Measurements from ENCODE around the gene CNIH2.

The CNIH2 gene

DNA sequence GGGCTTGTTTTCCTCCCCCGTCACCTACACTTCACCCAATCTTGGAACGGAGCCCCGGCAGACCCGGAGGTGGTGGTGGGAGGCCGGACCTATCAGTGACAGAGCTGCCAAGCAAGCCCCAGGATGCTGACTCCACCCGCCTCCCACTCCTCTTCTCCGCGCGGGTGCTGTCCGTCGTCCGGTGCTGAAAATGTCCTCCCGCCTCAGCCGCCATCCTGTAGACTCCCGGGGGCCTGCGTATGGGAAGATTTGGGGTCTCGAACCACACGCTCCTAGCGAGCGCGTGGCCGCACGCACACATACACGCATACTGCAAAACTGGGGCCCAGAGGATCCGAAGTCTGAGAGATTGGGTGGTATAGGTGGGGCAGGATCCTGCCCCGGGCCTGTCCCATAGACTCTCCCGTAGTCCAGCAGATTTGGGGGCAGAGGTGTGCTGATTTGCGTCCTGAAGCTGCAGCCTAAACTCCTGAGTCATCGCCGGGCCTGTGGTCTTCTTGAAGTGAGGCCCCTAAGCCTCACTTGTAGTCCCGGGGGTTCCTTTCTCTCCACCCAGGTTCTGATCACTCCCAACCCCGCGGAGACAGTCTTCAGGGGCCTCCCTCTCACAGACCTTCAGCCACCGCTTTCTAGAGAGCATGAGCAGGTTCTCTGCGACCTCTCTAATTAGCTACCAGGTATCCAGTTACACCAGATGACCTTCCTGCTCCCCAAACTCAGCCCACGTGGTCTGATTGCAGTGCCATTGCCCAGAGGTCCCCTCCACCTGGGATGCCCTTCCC lies 11.8 kb downstream of the CNIH2 start:
- peak; percentile 70 for DNase-seq (ENCODE audit: extremely low spot score)
- TF ChIP-seq FOXA1 (IDR thresholded peaks at IDR 0.05), result no peak
- peak; percentile 81 for TF ChIP-seq L3MBTL2 (conservative IDR thresholded peaks at IDR 0.05)
- POLR2A ChIA-PET, result interaction anchor here (0.6 to 4.3 kb wide), 31 partner anchors 9 to 1177 kb away, joined by 3 to 36 read pairs (median 5); partner anchors contain the start of genes B4GAT1, CNIH2, DPP3 and MRPL11
- CTCF ChIA-PET, result interaction anchor here (0.6 to 2.6 kb wide), 9 partner anchors 7 to 95 kb away, joined by 3 to 11 read pairs (median 4); no protein-coding TSS in a partner anchor

DNA sequence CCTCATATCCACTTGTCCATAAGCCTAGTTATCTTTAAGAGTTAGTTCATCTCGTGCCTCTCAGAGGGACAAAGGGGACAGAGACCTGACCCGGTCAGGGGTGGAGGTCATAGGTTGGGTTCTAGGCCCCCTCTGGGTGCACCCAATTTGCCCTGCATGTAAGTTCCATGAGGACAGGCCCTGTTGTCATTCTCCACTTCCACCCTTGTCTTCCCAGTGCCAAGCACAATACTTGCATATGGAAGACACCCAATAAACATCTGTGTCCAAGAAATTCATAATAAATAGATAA lies 12.3 kb downstream of the CNIH2 start:
- ChIA-PET POLR2A (interaction anchor here (1.7 to 4.3 kb wide), 4 partner anchors 10 to 56 kb away, joined by 8 to 36 read pairs (median 18); partner anchors contain the start of gene RAB1B), CTCF (interaction anchor here (0.6 to 2.6 kb wide), 5 partner anchors 8 to 94 kb away, joined by 3 to 11 read pairs (median 4); no protein-coding TSS in a partner anchor)
- no peak for DNase-seq (ENCODE audit: extremely low spot score)
- no peak for TF ChIP-seq PKNOX1 (IDR thresholded peaks at IDR 0.05)
- TF ChIP-seq NFRKB (IDR thresholded peaks at IDR 0.05), result no peak
- TF ChIP-seq FOXM1 (IDR thresholded peaks at IDR 0.05; ENCODE audit: borderline replicate concordance), result no peak
- no peak for TF ChIP-seq ARNT (IDR thresholded peaks at IDR 0.05)
- TF ChIP-seq HDGF (IDR thresholded peaks at IDR 0.05; ENCODE audit: borderline replicate concordance), result no peak
- TF ChIP-seq ZNF384 (IDR thresholded peaks at IDR 0.05), result no peak
- TF ChIP-seq CTBP1 (IDR thresholded peaks at IDR 0.05; ENCODE audit: borderline replicate concordance), result no peak
- no peak for TF ChIP-seq FOXK2 (IDR thresholded peaks at IDR 0.05)
- no peak for TF ChIP-seq SP1 (IDR thresholded peaks at IDR 0.05)
- no peak for TF ChIP-seq LEF1 (IDR thresholded peaks at IDR 0.05; ENCODE audit: borderline replicate concordance)
- no peak for TF ChIP-seq FOXA1 (IDR thresholded peaks at IDR 0.05)
- TF ChIP-seq BHLHE40 (IDR thresholded peaks at IDR 0.05; ENCODE audit: borderline replicate concordance), result no peak
- no peak for TF ChIP-seq TARDBP (IDR thresholded peaks at IDR 0.05)
- no peak for TF ChIP-seq L3MBTL2 (conservative IDR thresholded peaks at IDR 0.05)
- TF ChIP-seq ELF4 (IDR thresholded peaks at IDR 0.05), result no peak
- no peak for TF ChIP-seq SUZ12 (IDR thresholded peaks at IDR 0.05)

GRCh38 chr11:66291303-66291705 lies 13.3 kb downstream of the CNIH2 start:
- DNase-seq (ENCODE audit: extremely low spot score), result no peak
- ChIA-PET POLR2A (interaction anchor here (4.1 kb wide), 1 partner anchor 21 kb away, joined by 36 read pairs; no protein-coding TSS in a partner anchor), CTCF (interaction anchor here (1.3 to 1.9 kb wide), 3 partner anchors 9 to 20 kb away, joined by 4 to 6 read pairs (median 5); no protein-coding TSS in a partner anchor)
- TF ChIP-seq BHLHE40 (IDR thresholded peaks at IDR 0.05; ENCODE audit: borderline replicate concordance), result no peak
- TF ChIP-seq PKNOX1 (IDR thresholded peaks at IDR 0.05), result no peak
- no peak for TF ChIP-seq SUZ12 (IDR thresholded peaks at IDR 0.05)
- no peak for TF ChIP-seq SP1 (IDR thresholded peaks at IDR 0.05)
- no peak for TF ChIP-seq L3MBTL2 (conservative IDR thresholded peaks at IDR 0.05)
- TF ChIP-seq CTBP1 (IDR thresholded peaks at IDR 0.05; ENCODE audit: borderline replicate concordance), result no peak
- no peak for TF ChIP-seq FOXK2 (IDR thresholded peaks at IDR 0.05)
- TF ChIP-seq FOXA1 (IDR thresholded peaks at IDR 0.05), result no peak
- no peak for TF ChIP-seq ZNF384 (IDR thresholded peaks at IDR 0.05)
- no peak for TF ChIP-seq NFRKB (IDR thresholded peaks at IDR 0.05)
- TF ChIP-seq ELF4 (IDR thresholded peaks at IDR 0.05), result no peak
- TF ChIP-seq FOXM1 (IDR thresholded peaks at IDR 0.05; ENCODE audit: borderline replicate concordance), result no peak

GRCh38 chr11:66291706-66292542 lies 13.9 kb downstream of the CNIH2 start, which contains the start of gene TMEM151A:
TSS of gene TMEM151A (plus strand) at chr11:66291894. CDS start at chr11:66292014, 120 bp downstream.
- ChIA-PET POLR2A (interaction anchor here (4.1 kb wide), 1 partner anchor 20 kb away, joined by 36 read pairs; no protein-coding TSS in a partner anchor), CTCF (interaction anchor here (1.3 to 1.9 kb wide), 3 partner anchors 9 to 20 kb away, joined by 4 to 6 read pairs (median 5); no protein-coding TSS in a partner anchor)
- no peak for DNase-seq (ENCODE audit: extremely low spot score)
- TF ChIP-seq FOXM1 (IDR thresholded peaks at IDR 0.05; ENCODE audit: borderline replicate concordance) (0 out of 2 replicates have a peak, but pooled peaks have one; percentile 10), CTBP1 (IDR thresholded peaks at IDR 0.05; ENCODE audit: borderline replicate concordance) (no peak)

DNA sequence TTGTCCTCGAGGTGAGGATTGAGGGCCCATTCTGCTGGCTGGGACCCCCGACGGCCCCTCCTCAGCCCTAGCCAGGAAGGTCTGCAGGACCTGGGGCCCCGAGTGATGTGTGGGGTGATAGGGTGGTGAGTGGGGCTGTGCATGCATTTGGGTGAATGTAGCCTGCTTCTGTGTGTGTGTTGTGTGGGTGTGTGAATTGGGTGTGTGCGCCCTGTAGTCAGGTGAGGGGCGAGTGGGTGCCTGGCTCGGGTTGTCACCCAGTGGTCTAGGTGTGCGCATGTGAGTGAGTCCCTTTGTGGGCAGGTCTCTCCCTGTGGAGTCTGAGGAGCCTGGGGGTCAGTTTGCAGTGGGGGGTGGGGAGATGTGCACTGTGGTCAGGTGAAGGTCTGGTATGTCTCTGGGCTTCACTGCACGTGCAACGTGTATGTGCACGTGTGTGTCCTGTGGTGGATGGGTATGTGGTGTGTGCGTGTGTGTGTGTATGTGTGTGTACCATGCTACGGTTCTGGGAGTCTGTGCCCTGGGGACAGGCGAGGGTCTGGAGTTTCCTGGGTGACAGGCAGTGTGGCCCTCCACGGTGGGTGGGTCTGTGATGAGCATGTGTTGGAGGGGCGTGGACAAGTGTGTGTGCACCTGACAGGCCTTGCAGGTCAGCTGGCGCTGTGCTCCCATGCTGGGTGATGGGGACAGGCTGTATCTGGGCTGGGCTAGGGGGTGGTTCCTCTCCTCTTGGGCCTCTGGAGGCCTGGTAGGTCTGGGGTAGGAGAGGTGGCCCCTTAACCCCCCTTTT lies 14.8 kb downstream of the CNIH2 start:
- no peak for TF ChIP-seq HDGF (IDR thresholded peaks at IDR 0.05; ENCODE audit: borderline replicate concordance)
- TF ChIP-seq FOXA1 (IDR thresholded peaks at IDR 0.05), result no peak
- no peak for TF ChIP-seq FOXM1 (IDR thresholded peaks at IDR 0.05; ENCODE audit: borderline replicate concordance)
- TF ChIP-seq ELF4 (IDR thresholded peaks at IDR 0.05), result no peak
- POLR2A ChIA-PET, result no interaction called here
- CTCF ChIA-PET, result no interaction called here
- DNase-seq (ENCODE audit: extremely low spot score), result no peak

DNA sequence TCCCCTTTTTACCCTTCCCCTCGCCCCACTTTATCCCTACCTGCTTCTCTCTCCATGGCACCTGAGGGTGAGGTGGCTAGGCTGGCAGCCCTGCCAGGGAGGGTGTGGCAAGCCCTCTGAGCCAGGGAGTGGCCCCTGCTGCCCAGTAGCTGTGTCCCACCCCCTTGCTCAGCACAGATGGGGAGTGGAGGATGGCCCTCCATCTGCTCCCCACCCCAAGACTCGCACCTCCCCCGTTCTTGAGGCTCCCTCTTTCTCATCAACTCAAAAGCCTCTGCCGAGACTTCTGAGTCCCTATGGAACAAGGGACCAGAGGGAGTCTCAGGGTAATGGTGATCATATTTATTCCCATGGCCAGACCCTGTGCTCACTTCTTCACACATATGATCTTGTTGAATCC lies 15.4 kb downstream of the CNIH2 start:
- DNase-seq (ENCODE audit: extremely low spot score), result no peak
- ChIA-PET POLR2A (no interaction called here), CTCF (no interaction called here)
- no peak for TF ChIP-seq TARDBP (IDR thresholded peaks at IDR 0.05)
- no peak for TF ChIP-seq SUZ12 (IDR thresholded peaks at IDR 0.05)
- no peak for TF ChIP-seq HDGF (IDR thresholded peaks at IDR 0.05; ENCODE audit: borderline replicate concordance)
- no peak for TF ChIP-seq BHLHE40 (IDR thresholded peaks at IDR 0.05; ENCODE audit: borderline replicate concordance)
- no peak for TF ChIP-seq ELF4 (IDR thresholded peaks at IDR 0.05)
- TF ChIP-seq FOXK2 (IDR thresholded peaks at IDR 0.05), result no peak
- TF ChIP-seq LEF1 (IDR thresholded peaks at IDR 0.05; ENCODE audit: borderline replicate concordance), result no peak
- no peak for TF ChIP-seq NFRKB (IDR thresholded peaks at IDR 0.05)
- TF ChIP-seq SP1 (IDR thresholded peaks at IDR 0.05), result no peak
- TF ChIP-seq L3MBTL2 (conservative IDR thresholded peaks at IDR 0.05), result no peak
- no peak for TF ChIP-seq ZNF384 (IDR thresholded peaks at IDR 0.05)
- TF ChIP-seq FOXA1 (IDR thresholded peaks at IDR 0.05), result no peak
- TF ChIP-seq PKNOX1 (IDR thresholded peaks at IDR 0.05), result no peak
- TF ChIP-seq CTBP1 (IDR thresholded peaks at IDR 0.05; ENCODE audit: borderline replicate concordance), result no peak
- no peak for TF ChIP-seq FOXM1 (IDR thresholded peaks at IDR 0.05; ENCODE audit: borderline replicate concordance)
- no peak for TF ChIP-seq ARNT (IDR thresholded peaks at IDR 0.05)

Data from HEK293T (cell line).